SU-DHL-6 (cell line): Measurements from ENCODE around the gene UPF2.

Experiments used
- EZH2phosphoT487 ChIP-seq: fragments of 200-600 bp; sonication (generic), shearing (Covaris generic); conservative IDR thresholded peaks from 2 replicates; pipeline ENCODE4 v1.6.1; 2018; ENCODE audit warnings: mild to moderate bottlenecking, antibody characterized with exemption, low read length, moderate library complexity, mixed read lengths
- TF ChIP-seq, protein P1 (sequence below): fragments of 200-600 bp; sonication (generic); IDR thresholded peaks from one replicate; pipeline ENCODE4 v1.5.1; 2017; ENCODE audit warnings: antibody characterized with exemption, mild to moderate bottlenecking, low read length, moderate library complexity; ENCODE audit not compliant: insufficient read depth, poor library complexity, severe bottlenecking

DNA sequence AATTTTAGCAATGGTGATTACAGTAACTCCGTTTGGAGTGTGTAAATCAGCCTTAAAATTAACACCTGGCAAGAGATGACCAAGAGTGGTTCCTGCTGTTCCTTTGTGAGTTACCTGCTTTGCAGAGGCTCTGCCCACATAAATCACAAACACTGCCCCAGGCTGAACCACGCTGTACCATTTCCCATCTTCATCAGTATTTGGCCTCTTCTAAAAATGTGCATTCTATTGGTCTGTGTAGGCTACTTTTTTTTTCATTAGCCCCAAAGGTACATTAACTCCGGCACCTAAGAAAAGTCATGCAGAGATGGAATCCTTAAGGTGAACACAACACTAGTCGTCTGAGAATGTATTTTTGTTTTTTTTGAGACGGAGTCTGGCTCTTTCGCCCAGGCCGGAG, 123.3 kb downstream of the UPF2 start:
- TF ChIP-seq, protein P1, sequence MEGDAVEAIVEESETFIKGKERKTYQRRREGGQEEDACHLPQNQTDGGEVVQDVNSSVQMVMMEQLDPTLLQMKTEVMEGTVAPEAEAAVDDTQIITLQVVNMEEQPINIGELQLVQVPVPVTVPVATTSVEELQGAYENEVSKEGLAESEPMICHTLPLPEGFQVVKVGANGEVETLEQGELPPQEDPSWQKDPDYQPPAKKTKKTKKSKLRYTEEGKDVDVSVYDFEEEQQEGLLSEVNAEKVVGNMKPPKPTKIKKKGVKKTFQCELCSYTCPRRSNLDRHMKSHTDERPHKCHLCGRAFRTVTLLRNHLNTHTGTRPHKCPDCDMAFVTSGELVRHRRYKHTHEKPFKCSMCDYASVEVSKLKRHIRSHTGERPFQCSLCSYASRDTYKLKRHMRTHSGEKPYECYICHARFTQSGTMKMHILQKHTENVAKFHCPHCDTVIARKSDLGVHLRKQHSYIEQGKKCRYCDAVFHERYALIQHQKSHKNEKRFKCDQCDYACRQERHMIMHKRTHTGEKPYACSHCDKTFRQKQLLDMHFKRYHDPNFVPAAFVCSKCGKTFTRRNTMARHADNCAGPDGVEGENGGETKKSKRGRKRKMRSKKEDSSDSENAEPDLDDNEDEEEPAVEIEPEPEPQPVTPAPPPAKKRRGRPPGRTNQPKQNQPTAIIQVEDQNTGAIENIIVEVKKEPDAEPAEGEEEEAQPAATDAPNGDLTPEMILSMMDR: no peak
- TF ChIP-seq EZH2phosphoT487: no peak
